Measurements from ENCODE around the gene MOCOS.
"Not testable (repeated sequence)": the region's sequence is repeated elsewhere in the genome, so short reads cannot be mapped to it uniquely, and the experiment has no call there.

MOCOS gene

DNA sequence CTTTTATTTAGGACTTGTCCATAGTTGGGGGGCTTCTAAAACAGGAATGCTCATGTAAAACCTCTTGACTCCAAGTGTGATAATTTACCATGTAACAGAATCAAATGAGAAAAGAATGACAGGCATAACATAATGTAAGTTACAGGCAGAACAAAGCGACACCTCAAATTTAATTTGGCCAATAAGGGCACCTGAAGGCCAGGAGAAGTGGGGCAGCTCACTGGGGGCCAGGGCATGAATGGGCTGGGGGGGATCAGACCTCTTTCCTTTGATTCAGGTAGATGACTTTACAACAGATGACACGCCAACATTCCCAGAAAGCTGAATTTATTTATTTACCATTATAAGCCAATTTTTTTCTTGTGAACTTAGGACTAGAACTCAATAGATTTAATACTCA lies 14.5 kb downstream of the MOCOS start:
- no peak for DNase-seq

DNA sequence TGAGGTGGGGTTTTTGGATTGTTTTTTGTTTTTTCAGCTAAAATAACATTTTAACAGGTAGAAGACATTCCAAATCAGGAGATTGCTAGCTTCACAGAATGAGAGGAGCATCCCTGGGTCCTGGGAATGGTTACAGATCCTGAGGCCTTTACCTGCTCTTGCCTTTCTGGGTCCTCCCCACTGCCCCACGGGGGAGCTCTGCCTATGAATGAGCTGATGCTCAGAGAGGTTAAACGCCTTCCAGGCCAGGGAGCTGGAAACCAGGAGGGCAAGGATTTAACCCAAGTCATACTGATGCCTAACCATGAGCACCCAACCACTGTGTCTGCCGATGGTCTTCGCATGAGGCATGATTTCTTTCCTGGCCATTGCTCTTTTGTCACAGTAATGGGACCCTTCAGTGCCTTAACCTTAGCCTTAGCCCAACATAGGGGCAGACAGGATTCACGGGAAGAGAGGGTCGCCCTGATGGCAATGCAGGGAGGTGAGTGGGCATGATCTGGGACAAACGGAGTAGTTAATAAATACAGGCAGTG lies 16.1 kb downstream of the MOCOS start:
- no peak for DNase-seq

DNA sequence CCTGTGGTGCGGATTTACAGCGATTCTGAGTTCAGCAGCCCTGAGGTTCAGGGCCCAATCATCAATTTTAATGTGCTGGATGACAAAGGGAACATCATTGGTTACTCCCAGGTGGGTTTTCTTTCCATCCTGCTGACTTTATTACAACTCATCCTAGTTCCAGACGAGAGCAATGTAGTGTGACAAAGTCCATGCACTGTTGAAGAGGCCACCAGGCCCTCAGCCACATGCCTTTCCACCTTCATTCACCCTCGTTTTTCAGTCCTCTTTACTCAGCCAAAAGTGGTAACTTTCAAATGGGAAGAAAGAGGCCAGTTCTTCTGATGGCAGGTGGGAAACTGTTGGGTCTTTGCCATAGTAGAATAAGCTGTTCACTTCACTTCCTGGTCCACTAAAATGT lies 17.9 kb downstream of the MOCOS start:
- DNase-seq, result no peak

DNA sequence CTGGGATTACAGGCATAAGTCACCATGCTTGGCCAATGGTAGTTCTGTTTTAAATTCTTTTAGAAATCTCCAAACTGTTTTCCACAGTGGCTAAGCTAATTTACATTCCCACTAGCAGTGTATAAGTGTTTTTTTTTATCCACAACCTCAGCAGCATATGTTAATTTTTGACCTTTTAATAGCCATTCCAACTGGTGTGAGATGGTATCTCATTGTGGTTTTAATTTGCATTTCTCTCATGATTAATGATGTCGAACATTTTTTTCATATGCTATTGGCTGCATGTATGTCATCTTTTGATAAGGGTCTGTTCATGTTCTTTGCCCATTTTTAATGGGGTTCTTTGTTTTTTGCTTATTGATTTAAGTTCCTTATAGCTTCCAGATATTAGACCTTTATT lies 20.0 kb downstream of the MOCOS start:
- no peak for DNase-seq

DNA sequence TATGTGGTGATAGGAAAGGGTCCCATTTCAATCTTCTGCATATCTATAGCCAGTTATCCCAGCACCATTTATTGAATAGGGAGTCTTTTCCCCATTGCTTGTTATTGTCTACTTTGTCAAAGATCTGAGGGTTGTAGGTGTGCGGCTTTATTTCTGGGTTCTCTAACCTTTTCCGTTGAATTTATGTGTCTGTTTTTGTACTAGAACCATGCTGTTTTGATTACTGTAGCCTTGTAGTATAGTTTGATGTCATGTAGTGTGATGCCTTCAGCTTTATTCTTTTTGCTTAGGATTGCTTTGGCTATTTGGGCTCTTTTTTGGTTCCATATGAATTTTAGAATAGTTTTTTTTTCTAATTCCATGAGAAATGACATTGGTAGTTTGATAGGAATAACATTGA lies 20.7 kb downstream of the MOCOS start:
- DNase-seq, result not testable (repeated sequence)

DNA sequence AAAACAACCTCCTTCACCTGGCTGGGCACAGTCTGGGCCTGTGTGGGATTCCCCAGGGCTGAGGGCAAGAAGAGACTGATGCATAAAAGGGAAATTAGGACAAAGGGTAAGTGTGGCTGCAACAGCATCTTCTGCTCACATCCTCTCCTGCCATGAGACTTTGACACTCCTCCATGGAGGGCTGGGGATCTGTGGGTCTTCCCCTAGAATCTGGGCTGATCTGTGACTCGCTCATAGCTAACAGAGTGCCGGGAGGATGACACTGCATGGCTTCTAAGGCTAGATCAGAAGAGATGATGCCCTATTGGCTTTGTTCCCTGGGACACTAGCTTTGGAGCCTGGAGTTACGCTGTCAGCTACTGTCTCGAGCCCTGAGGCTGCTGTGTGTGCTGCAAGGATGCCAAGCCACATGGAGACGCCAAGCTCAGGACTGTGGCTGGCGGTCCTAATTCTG lies 24.3 kb downstream of the MOCOS start:
- DNase-seq, result no peak

DNA sequence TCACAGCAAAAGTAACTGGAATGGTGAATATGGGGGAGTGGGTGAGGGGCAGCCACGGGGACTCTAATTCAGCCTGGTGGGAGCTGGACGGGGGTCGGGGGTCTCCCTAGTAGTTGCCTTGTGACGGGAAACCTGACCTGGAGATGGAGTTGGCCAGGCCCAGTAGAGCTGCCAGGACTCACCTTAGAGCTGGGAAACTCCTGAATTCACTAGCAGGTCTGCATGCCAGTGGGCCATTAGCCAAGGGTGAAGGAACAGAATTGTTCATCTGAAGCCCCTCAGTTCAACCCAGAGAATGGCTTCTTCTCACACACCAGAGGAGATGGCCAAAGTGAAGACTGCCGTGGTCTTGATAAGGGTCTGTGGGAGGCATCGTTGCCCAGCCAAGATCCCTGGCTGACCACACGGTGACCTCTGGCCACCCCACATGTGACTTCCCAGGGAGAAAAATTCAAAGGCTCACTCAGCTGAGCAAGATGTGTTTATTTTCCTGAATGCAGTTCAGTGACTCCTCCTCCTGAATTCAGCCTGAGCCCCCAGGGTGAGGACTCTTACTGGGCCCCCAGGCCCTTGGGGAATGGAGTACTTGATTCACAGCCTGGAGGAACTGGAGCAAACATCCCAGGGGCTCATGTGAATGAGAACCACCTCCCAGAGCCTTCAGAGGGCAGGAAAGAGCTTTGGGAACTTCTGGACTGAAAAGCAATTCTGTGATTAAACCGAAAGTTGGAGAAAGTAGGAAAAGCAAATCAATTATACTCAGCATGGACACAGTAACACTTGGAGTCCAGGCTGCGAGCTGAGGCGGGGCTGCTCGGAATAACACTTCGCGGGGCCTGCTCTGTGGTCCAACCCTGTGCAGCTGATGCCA lies 25.2 kb downstream of the MOCOS start:
- DNase-seq, result no peak

DNA sequence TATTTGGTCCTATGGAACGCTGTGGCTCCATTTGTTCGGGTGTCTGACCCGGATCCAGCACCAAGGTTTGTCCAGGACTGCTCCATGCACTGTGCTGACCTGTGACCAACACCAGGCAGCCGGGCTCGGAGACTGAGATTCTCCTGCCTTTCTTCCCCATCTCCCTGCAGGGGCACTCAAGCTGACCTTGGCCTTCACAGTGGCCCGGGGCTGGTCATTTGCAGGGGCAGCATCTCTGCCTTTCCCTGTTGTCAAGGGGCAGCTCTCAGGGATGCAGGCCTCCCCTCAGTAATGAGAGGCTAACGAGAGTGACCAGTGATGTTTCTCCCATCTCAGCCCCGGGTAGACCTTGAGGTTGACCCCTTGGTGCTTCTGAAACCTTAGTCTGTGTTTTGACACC lies 27.5 kb downstream of the MOCOS start:
- no peak for DNase-seq

DNA sequence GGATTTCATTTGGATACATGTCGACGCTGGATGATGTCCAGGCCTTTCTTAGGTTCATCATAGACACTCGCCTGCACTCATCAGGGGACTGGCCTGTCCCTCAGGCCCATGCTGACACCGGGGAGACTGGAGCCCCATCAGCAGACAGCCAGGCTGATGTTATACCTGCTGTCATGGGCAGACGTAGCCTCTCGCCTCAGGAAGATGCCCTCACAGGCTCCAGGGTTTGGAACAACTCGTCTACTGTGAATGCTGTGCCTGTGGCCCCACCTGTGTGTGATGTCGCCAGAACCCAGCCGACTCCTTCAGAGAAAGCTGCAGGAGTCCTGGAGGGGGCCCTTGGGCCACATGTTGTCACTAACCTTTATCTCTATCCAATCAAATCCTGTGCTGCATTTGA lies 28.3 kb downstream of the MOCOS start:
- no peak for DNase-seq

DNA sequence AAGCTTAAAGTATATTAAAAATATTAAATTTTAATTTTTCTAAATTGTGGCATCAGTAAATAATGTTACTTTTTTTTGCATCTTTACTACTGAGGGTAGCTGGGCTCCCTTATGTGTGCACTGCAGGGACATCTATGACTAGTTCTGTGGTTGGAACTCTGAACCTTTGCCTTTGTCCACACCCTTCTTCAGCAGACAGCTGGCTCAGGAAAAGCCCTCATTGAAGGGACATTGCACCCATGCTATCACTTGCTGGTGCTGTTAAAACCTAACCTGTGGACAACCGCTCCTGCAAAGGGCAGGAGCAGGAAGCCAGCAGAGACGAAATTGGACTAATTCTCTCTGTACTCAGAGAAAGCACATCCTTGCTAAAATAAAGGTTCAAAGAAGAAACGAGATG lies 30.1 kb downstream of the MOCOS start:
- DNase-seq, result no peak

DNA sequence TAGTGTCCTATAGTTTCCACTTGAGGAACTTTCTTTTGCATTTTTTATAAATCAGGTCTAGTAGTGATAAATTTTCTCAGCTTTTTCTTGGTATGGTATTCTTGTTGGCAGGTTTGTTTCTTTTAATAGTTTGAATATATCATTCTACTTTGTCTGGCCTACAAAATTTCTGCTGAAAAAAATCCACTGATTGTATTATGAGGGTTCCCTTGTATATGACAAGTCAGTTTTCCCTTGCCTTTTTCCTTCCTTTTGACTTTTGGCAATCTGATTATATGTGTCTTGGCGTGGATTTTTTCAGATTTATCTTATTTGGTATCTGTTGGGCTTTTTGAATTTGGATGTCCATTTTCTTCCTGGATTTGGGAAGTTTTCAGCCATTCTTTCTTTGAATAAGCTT lies 41.9 kb downstream of the MOCOS start:
- no peak for DNase-seq

DNA sequence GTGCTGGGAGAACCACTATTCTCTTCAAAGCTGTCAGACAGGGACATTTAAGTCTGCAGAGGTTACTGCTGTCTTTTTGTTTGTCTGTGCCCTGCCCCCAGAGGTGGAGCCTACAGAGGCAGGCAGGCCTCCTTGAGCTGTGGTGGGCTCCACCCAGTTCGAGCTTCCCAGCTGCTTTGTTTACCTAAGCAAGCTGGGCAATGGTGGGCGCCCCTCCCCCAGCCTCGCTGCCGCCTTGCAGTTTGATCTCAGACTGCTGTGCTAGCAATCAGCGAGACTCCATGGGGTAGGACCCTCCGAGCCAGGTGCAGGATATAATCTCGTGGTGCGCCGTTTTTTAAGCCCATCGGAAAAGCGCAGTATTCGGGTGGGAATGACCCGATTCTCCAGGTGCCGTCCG lies 53.2 kb downstream of the MOCOS start:
- DNase-seq, result not testable (repeated sequence)

DNA sequence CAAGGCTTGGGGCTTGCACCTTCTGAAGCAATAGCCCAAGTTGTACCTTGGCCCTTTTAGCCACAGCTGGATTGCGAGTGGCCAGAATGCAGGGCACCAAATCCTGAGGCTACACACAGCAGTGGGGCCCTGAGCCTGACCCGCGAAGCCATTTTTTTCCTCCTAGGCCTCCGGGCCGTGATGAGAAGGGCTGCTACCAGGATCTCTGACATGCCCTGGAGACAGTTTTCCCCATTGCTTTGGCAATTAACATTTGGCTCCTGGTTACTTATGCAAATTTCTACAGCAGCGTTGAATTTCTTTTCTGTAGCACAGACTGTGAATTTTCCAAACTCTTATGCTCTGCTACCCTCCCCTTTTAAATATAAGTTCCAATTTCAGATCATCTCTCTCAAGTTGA lies 54.5 kb downstream of the MOCOS start:
- DNase-seq, result no peak

DNA sequence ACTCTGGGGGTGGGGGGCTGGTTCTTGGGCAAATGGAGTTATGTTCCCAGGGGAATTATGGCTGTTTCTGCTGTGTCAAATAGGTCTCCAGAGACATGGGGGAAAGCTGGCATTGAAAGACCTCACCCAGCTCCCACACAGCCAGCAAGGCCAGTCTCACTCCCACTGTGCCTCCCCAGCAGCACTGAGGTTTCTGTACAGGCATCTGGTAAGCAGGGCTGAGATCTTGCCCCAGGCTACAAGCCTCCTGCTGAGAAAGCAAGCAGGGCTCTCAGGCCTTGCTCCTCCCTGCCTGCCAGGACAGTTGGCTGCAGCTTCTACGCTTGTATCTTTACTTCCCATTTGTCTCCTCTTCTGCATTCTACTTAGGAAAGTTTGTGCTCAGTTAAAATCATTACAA lies 59.7 kb downstream of the MOCOS start:
- no peak for DNase-seq

DNA sequence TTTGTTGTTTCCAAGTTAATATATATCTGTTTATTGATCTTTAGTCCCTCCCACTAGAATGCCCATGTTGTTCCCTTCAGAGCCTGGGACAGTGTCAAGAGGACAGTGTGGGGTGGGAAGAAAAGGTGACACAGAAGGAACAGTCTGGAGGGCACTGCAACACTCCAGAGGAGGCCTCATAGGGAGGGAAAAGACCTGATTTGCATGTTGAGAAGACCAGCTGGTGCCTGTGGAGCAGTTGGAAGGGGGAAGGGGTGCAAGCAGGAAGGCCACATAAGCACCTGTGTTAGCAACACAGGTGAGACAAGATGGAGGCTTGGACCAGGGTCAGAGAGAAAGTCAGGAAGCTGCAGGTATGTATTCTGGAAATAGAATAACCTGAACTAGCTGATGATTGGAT lies 62.1 kb downstream of the MOCOS start:
- DNase-seq, result no peak

DNA sequence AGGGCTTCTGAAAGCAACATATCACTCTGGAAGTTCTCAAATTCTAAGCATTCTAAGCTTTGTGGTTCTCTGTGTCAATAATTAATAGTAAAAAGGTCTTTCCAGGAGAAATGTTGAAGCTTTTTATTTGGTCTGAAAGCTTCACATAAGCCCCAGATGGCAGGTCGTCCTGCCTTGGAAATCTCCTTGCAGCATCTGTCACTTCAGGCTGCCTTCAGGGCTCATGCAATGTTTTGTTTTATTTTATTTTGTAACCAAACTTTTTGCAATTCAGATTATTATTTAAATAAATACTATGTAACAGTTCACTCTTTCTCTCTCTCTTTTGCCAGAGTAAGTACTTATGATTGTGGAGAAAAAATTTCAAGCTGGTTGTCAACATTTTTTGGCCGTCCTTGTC lies 63.5 kb downstream of the MOCOS start:
- DNase-seq, result no peak

DNA sequence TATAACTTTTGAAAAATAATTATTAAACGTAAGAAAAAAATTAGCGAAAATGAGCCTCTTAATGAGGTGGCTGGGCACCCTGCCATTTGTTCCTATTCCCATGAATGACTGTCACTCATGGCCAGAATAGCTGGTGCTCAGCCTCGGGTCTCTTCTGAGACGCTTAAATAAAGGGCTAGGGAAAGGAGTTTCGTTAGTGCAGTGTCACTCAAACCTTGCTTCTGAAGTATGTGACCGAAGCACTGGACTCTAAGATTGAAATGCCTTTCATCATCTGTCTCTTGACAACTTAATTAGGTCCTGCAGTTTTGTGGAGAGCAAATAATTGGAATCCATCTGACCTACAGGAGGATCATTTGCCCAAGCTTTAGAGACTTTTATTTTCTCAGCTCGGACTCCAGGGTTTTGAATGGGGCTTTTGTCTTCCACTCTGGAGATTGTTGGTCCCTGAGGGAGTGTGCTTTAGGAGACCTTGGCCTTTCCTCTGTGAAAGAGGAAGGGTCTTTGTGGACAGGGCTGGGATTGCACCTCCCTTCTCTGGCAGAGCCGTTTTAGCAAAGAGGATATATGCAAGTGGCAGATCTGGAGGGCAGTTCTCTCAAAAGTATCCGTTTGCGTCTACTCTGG lies 67.9 kb downstream of the MOCOS start:
- DNase-seq, result no peak

DNA sequence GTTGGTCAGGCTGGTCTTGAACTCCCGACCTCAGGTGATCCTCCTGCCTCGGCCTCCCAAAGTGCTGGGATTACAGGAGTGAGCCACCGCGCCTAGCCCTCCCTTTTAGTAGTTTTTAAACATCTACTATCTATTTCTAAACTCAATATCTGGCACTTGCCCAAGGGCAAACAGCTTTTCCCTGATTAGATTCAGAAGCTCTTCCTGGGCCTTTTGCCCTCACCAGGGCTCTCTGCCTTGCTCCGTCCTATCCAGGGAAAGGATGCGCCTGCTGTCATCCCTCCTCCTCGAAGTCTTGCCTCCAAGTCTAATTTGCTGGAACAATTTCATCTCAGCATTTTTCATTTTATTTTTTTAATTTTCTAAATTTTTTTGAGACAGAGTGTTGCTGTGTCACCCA lies 68.8 kb downstream of the MOCOS start:
- DNase-seq, result no peak

DNA sequence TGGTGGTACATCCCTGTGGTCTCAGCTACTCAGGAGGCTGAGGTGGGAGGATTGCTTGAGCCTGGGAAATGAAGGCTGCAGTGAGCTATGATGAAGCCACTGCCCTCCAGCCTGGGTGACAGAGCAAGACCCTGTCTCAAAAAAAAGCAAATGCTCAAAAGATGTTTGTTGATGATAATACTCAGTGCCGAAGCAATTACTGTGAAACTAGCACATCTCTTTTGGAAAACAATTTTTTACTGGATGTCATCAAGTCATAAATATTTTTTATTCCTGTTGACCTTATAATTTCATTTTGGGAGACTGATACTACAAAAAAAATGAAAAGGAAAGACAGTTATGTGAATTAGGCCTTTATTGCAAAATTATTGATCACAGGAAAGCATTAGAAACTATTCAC lies 75.7 kb downstream of the MOCOS start:
- DNase-seq, result no peak

DNA sequence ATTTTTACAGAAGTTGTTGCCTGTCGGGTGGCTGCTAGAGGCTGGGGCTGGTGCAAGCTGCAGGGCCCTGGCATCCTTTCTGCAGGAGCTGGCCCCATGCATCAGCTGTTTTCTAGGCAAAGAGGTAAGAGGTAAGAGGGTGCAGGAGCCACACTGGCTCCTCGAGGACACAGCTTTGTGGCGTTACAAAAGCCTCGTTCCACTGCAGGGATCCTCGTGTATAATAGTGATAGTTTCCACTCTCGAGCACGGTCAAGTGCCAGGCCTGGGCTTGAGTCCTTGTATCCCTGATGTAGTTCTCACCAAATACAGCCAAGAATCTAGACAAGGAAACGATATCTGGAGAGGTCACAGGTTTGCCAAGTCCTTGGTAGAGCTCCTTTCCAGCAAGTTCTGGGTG lies 77.0 kb downstream of the MOCOS start:
- DNase-seq, result no peak

DNA sequence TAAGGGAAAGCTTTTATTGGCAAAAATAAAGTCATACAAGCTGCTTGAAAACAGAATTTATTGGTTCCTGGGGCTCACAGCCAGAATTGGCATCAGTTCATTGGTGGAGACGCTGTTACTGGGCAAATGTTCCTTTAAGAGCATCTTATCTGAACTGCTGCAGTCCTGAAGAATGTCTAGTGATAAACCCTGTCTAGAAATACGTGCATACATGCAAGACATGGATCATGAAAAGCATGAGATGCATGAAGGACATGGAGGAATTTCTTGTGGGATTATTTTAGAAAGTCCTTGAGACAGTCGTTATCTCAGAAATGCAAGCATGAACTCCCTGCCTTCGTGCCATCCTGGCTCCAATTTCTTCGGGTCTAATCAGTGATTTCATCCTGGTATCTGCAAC lies 77.7 kb downstream of the MOCOS start:
- DNase-seq, result no peak

DNA sequence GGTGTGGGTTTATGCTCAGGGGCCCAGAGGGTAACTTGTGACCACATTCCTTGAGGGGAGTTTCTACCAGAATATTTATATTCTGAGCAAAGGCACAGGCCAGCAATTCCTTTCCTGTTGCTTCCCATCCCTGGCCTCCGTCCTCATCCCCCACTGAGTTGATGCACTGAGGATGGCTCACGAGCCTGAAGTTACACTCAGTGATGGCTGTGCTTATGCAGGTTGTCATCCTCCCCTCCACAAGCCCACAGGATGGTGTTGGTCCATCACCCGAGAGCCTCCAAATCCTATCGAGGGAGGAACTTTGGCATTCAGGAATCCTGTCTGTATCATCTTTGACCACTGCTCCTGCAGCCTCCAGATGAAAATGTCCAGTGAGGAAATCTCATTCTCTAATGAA lies 81.9 kb downstream of the MOCOS start:
- no peak for DNase-seq

DNA sequence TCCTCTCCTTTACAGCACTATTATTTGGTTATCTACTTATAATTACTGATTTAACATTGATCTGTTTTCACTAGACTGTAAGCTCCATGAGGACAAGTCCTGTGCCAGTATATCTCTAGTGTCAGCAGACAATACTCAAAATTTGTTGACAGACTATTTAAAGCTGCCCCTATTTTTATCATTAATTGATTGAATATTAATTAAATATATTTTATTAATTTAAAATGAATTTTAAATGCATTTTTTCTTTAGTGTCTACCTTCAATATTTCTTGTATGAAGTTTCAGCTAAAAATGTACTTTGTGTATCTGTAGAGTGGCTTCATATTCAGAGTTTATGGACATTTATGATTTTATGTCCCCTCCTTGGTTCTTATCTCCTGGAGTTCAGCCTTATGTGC lies 83.9 kb downstream of the MOCOS start:
- no peak for DNase-seq

DNA sequence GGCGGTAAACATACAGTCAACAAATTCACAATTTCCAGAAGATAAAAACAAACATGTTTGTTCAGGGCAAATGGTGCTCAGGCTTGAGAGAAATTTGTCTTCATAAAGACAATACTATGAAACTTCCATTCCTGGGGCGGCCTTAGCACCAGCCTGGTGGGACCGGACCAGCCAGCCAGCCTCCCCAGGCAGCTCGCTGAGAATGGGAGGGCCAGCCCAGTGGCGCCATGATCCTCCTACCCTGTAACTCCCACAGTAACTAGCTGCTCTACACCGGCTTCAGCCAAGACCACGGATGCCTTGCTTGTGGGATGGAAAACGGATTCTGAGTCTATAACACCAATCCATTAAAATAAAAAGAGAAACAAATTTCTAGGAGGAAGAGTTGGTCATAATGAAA lies 86.0 kb downstream of the MOCOS start:
- no peak for DNase-seq
